ENCODE data around the gene ULK4.

Gene ULK4

GRCh38 chr3:41526995-41527573 lies 434.8 kb downstream of the ULK4 start:
- no peaks in the 10 kb centered on the region for H3K36me3 ChIP-seq (ENCODE audit: low read length)
- no peak overlapping the region for H3K4me2 ChIP-seq (ENCODE audit: low read depth, low read length, poor library complexity, severe bottlenecking)
- no peak overlapping the region for H3K9ac ChIP-seq (ENCODE audit: low read length)
- H2AFZ ChIP-seq (ENCODE audit: low read depth, low read length, severe bottlenecking): no peak overlapping the region
- TF ChIP-seq CTCF (IDR thresholded peaks at IDR 0.05; ENCODE audit: insufficient read depth, low read length, poor library complexity, severe bottlenecking) (no peak), EZH2phosphoT487 (conservative IDR thresholded peaks at IDR 0.05; ENCODE audit: low read length) (no peak)
- H3F3A ChIP-seq (ENCODE audit: insufficient read depth): no peaks in the 10 kb centered on the region
- no peaks in the 10 kb centered on the region for H3K9me2 ChIP-seq (replicated peaks; ENCODE audit: insufficient read depth, low read length)
- no peaks in the 10 kb centered on the region for H3K27me3 ChIP-seq (ENCODE audit: low read length)
- H3K79me2 ChIP-seq (ENCODE audit: insufficient read depth, low read length): no peaks in the 10 kb centered on the region
- no peaks in the 10 kb centered on the region for H4K20me1 ChIP-seq (ENCODE audit: low read depth, low read length)
- H3K9me3 ChIP-seq (ENCODE audit: insufficient read depth, low read length): no peaks in the 10 kb centered on the region
- H3K4me3 ChIP-seq (ENCODE audit: insufficient read depth, low read length, poor library complexity, severe bottlenecking): no peak overlapping the region
- no peak overlapping the region for H3K27ac ChIP-seq (ENCODE audit: low read depth, low read length)

GRCh38 chr3:41525303-41526064 lies 436.4 kb downstream of the ULK4 start:
- no peaks in the 10 kb centered on the region for H3K27me3 ChIP-seq (ENCODE audit: low read length)
- H3K9me3 ChIP-seq (ENCODE audit: insufficient read depth, low read length): no peaks in the 10 kb centered on the region
- no peaks in the 10 kb centered on the region for H3K36me3 ChIP-seq (ENCODE audit: low read length)
- no peak overlapping the region for H3K4me3 ChIP-seq (ENCODE audit: insufficient read depth, low read length, poor library complexity, severe bottlenecking)
- H3K79me2 ChIP-seq (ENCODE audit: insufficient read depth, low read length): no peaks in the 10 kb centered on the region
- H3K27ac ChIP-seq (ENCODE audit: low read depth, low read length): no peak overlapping the region
- no peaks in the 10 kb centered on the region for H3K9me2 ChIP-seq (replicated peaks; ENCODE audit: insufficient read depth, low read length)
- no peak overlapping the region for H3K4me2 ChIP-seq (ENCODE audit: low read depth, low read length, poor library complexity, severe bottlenecking)
- H4K20me1 ChIP-seq (ENCODE audit: low read depth, low read length): no peaks in the 10 kb centered on the region
- H2AFZ ChIP-seq (ENCODE audit: low read depth, low read length, severe bottlenecking): no peak overlapping the region
- TF ChIP-seq EZH2phosphoT487 (conservative IDR thresholded peaks at IDR 0.05; ENCODE audit: low read length) (no peak), CTCF (IDR thresholded peaks at IDR 0.05; ENCODE audit: insufficient read depth, low read length, poor library complexity, severe bottlenecking) (no peak)
- no peak overlapping the region for H3K9ac ChIP-seq (ENCODE audit: low read length)
- no peaks in the 10 kb centered on the region for H3F3A ChIP-seq (ENCODE audit: insufficient read depth)

GRCh38 chr3:41523897-41524296 lies 438.0 kb downstream of the ULK4 start:
- TF ChIP-seq CTCF (IDR thresholded peaks at IDR 0.05; ENCODE audit: insufficient read depth, low read length, poor library complexity, severe bottlenecking) (no peak), EZH2phosphoT487 (conservative IDR thresholded peaks at IDR 0.05; ENCODE audit: low read length) (no peak)
- no peak overlapping the region for H3K9ac ChIP-seq (ENCODE audit: low read length)
- no peak overlapping the region for H3K27ac ChIP-seq (ENCODE audit: low read depth, low read length)
- H4K20me1 ChIP-seq (ENCODE audit: low read depth, low read length): no peaks in the 10 kb centered on the region
- no peaks in the 10 kb centered on the region for H3K9me2 ChIP-seq (replicated peaks; ENCODE audit: insufficient read depth, low read length)
- H3K79me2 ChIP-seq (ENCODE audit: insufficient read depth, low read length): no peaks in the 10 kb centered on the region
- H3F3A ChIP-seq (ENCODE audit: insufficient read depth): no peaks in the 10 kb centered on the region
- no peaks in the 10 kb centered on the region for H3K27me3 ChIP-seq (ENCODE audit: low read length)
- H3K9me3 ChIP-seq (ENCODE audit: insufficient read depth, low read length): no peaks in the 10 kb centered on the region
- H3K4me2 ChIP-seq (ENCODE audit: low read depth, low read length, poor library complexity, severe bottlenecking): no peak overlapping the region
- H3K4me3 ChIP-seq (ENCODE audit: insufficient read depth, low read length, poor library complexity, severe bottlenecking): no peak overlapping the region
- H3K36me3 ChIP-seq (ENCODE audit: low read length): no peaks in the 10 kb centered on the region
- no peak overlapping the region for H2AFZ ChIP-seq (ENCODE audit: low read depth, low read length, severe bottlenecking)

Measured in SU-DHL-6 (cell line).